GM21447 (cell line): ENCODE measurements around the gene EXOC3.
A peak's percentile ranks its signal among the peaks of the same experiment; 100 is the strongest.
"Not testable (repeated sequence)": the region's sequence is repeated elsewhere in the genome, so short reads cannot be mapped to it uniquely, and the experiment has no call there.

ENCODE experiments used
- ATAC-seq: cut with Tn5 transposase; IDR thresholded peaks from one replicate; pipeline ENCODE4 v1.9.1; 2021; ENCODE audit not compliant: unreplicated experiment

Gene EXOC3

GRCh38 chr5:442335-443238 is at the start of gene EXOC3:
EXOC3 (plus strand) TSS chr5:443176; CDS start chr5:446206, 3,030 bp downstream.
- ATAC-seq, result peak; percentile 76

DNA sequence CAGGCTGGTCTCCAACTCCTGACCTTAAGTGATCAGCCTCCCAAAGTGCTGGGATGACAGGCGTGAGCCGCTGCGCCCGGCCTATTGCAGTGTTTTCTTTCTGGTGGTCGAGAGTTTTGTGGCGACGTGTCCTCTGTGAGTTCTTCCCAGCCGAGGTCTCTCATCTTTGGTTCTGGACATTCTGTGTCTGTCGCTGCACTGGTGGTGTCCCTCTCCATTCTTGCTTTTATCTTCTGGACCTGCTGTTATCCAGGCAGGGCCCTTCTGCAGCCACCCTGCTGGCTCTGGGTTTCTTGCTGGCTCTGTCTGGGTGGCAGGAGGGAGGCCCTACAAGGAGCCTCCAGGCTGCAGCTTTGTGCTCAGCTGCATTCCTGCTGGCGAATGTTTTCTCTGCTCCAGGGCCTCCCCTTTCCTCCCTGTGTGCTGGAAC is 49.1 kb upstream of the EXOC3 start:
- no peak for ATAC-seq

DNA sequence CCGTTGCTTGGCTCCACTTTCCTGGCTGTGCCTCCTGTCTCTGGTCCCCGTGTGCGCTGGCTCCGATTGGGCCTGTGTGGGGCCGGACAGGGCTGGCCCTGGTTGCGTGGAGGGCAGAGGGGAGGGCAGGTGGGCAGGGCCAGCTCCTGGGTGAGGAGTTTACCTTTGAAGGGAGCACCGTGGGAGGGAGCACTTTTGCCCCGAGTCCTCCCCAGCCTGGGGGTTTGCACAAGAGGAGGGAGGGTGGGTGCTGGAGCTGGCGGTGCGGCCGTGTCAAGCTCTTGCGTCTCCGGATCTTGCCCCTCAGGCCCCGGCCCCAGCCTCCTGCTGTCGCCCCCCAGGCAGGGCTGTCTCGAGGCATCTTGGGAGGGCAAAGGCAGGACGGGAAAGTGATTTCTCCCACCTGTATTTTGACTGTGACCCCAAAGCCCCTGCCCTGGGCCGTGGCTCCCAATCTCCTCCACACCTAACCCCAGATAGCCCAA is 48.3 kb upstream of the EXOC3 start:
- no peak for ATAC-seq

GRCh38 chr5:395156-395920 is 47.6 kb upstream of the EXOC3 start:
- no peak for ATAC-seq

GRCh38 chr5:395921-396530 is 47.0 kb upstream of the EXOC3 start:
- ATAC-seq, result no peak

DNA sequence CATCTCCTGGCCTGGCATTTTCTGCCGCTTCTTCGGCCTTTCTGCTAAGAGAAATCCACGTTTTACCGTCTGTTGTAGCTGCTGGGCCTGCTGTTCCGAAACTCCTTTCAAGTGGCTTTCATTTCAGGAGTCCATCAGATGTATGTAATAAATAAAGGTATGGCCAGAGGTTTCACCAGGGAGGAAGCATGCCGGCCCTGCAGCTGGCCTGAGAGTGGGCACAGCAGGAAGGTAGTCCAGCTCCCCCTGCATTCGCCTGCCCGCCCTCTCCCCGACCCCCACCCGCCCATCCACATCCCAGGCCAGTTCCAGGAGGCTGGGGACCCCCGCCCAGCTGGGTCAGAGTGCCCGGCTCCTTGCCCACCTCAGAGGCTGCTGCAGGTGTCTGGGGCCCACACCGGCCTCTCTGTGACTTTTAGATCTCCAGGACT is 46.4 kb upstream of the EXOC3 start:
- no peak for ATAC-seq

- not testable (repeated sequence) for ATAC-seq
Measured at GRCh38 chr5:398141-398474, 44.9 kb upstream of the EXOC3 start.

- no peak for ATAC-seq
Measured at GRCh38 chr5:398475-399295, 44.3 kb upstream of the EXOC3 start.

GRCh38 chr5:399296-400281 is 43.4 kb upstream of the EXOC3 start:
- ATAC-seq, result peak; percentile 54

GRCh38 chr5:400282-401145 is 42.5 kb upstream of the EXOC3 start:
- ATAC-seq, result peak; percentile 6

- ATAC-seq, result no peak
Measured at GRCh38 chr5:401146-402034, 41.6 kb upstream of the EXOC3 start.

DNA sequence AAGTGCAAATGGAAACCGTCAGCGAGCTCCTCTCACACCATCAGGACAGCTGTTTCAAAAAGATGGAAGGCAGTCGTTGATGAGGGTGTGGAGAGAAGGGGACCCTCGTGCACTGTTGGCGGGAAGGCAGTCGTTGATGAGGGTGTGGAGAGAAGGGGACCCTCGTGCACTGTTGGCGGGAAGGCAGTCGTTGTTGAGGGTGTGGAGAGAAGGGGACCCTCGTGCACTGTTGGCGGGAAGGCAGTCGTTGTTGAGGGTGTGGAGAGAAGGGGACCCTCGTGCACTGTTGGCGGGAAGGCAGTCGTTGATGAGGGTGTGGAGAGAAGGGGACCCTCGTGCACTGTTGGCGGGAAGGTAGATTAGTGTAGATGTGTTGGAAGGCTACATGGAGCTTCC is 40.8 kb upstream of the EXOC3 start:
- ATAC-seq, result not testable (repeated sequence)

DNA sequence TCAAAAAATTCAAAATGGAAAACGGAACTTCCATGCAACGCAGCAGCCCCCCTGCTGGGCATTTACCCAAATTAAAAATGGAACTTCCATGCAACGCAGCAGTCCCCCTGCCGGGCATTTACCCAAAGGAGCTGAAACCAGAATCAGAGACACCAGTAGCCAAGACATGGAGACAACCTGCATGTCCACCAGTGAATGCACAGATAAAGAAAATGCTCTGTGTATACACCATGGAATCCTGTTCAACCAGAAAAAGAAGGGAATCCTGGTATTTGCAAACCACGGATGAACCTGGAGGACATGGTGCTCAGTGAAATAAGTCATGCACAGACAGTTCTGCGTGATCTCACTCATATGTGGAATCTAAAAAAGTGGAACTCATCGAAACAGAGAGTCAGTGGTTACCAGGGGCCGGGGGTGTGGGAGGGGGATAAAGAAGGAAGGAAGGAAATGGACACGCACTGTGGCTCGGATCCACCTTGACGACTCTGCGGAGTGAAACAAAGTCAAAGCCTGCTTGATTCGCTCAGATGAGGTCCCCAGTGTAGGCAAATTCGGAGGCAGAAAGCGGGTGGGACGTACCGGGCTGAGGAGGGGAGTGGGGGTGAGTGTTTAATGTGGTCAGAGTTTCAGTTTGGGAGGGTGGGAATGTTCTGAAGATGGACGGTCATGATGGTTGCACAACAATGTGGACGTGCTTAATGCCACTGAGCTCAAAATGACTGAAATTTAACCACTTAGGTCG is 40.2 kb upstream of the EXOC3 start:
- peak; percentile 74 for ATAC-seq

DNA sequence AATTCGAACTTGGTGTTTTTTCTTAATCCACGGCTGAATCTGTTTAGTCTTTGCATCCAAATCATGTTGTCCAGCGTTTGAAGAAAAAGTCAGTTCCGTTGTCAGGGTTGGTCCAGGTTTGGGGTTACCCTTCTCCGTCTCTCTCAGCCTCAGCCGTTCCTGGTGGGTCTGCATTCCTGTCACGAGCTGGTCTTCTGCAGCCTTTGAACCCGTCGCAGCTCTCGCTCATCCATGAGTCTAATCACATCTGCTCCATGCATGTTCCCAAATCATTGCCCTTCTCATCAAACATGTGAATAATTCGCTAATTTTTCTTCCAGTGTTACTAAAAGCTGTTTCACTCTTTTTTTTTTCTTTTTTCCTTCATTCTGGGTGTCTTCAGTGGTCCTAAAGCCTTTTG is 39.0 kb upstream of the EXOC3 start:
- no peak for ATAC-seq

- ATAC-seq, result no peak
Measured at GRCh38 chr5:404666-405241, 38.2 kb upstream of the EXOC3 start.

DNA sequence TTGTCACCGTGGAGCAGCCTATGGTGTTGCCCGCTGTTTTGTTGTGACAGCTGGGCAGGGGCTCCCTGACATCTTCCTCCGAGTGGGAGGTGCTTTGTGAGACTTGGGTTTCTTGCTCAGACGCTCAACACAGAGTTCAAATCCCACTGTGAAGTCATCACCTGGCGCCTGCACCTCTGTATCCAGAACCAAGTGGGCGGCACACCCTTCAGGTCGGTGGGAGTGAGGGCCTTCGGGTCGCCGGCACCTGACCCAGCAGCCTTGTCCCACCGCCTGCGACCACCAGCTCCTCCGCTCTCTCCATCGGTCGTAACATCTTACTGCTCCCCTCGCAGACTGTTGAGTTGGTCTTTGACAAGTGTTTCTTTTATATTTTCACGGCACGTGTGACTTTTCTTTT is 37.6 kb upstream of the EXOC3 start:
- no peak for ATAC-seq
